ENCODE measurements around the gene SF3B5. TPM values are rescaled to one million over a fixed set of nuclear protein-coding genes. Genes with fewer than 3 reads are reported as not detected.

The SF3B5 gene
- polyA plus RNA-seq, 1 donor (not counting 4 experiments of a cell fraction or from before 2014, with no cell fraction given): 199 TPM

- Histone ChIP-seq H3K27ac (ENCODE audit: control insufficient read depth, insufficient read depth, low read length) (no peak overlapping the region), H3K9ac (ENCODE audit: control insufficient read depth, extremely low read depth, insufficient read depth, low read length) (no peak overlapping the region), H2AFZ (ENCODE audit: control insufficient read depth, low read length) (no peak overlapping the region), H3K9me1 (ENCODE audit: control insufficient read depth, extremely low read depth, insufficient read depth, low read length) (no peaks in the 10 kb centered on the region), H3K4me1 (ENCODE audit: control insufficient read depth, extremely low read depth, insufficient read depth, low read length) (no peaks in the 10 kb centered on the region), H4K20me1 (ENCODE audit: control insufficient read depth, extremely low read depth, insufficient read depth, low read length) (no peaks in the 10 kb centered on the region), H3K4me2 (ENCODE audit: control insufficient read depth, extremely low read depth, insufficient read depth, low read depth, low read length) (no peak overlapping the region), H3K36me3 (ENCODE audit: control insufficient read depth in 2 of 2, extremely low read depth in 1 of 2, insufficient read depth in 2 of 2, low read length in 2 of 2) (no peaks in the 10 kb centered on the region), H3K27me3 (ENCODE audit: control insufficient read depth, extremely low read depth, insufficient read depth, low read length) (no peaks in the 10 kb centered on the region), H3K79me2 (ENCODE audit: control insufficient read depth, insufficient read depth, low read length) (no peaks in the 10 kb centered on the region), H3K4me3 (ENCODE audit: control insufficient read depth in 2 of 3, extremely low read depth in 1 of 3, insufficient read depth in 2 of 3, low read depth in 1 of 3, low read length in 3 of 3) (no peak overlapping the region), H3K9me3 (ENCODE audit: control insufficient read depth, low read depth, low read length) (no peaks in the 10 kb centered on the region)
- TF ChIP-seq EZH2 (IDR thresholded peaks at IDR 0.05; ENCODE audit: low read length): no peak
- TF ChIP-seq, protein P1, sequence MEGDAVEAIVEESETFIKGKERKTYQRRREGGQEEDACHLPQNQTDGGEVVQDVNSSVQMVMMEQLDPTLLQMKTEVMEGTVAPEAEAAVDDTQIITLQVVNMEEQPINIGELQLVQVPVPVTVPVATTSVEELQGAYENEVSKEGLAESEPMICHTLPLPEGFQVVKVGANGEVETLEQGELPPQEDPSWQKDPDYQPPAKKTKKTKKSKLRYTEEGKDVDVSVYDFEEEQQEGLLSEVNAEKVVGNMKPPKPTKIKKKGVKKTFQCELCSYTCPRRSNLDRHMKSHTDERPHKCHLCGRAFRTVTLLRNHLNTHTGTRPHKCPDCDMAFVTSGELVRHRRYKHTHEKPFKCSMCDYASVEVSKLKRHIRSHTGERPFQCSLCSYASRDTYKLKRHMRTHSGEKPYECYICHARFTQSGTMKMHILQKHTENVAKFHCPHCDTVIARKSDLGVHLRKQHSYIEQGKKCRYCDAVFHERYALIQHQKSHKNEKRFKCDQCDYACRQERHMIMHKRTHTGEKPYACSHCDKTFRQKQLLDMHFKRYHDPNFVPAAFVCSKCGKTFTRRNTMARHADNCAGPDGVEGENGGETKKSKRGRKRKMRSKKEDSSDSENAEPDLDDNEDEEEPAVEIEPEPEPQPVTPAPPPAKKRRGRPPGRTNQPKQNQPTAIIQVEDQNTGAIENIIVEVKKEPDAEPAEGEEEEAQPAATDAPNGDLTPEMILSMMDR (optimal IDR thresholded peaks at IDR 0.05 in 1 of 3, IDR thresholded peaks at IDR 0.05 in 1 of 3, conservative IDR thresholded peaks at IDR 0.05 in 1 of 3; ENCODE audit: extremely low read depth in 1 of 3, insufficient read depth in 2 of 3, low read length in 3 of 3): no peak
- DNase-seq (ENCODE audit: low read depth, low spot score) (no peak), FAIRE-seq (no peak)
- dilution Hi-C loops (cut with MboI; ENCODE audit: extremely low pct_ligation_motif_present, low sequenced_read_pairs): no loop called here
Measured at GRCh38 chr6:144139817-144140216, 44.4 kb upstream of the SF3B5 start.

GRCh38 chr6:144138542-144138941 is 43.2 kb upstream of the SF3B5 start:
- FAIRE-seq: no peak

More at GRCh38 chr6:144138542-144138941, 43.2 kb upstream of the SF3B5 start:
- Histone ChIP-seq H3K9me3 (ENCODE audit: control insufficient read depth, low read depth, low read length) (no peaks in the 10 kb centered on the region), H4K20me1 (ENCODE audit: control insufficient read depth, extremely low read depth, insufficient read depth, low read length) (no peaks in the 10 kb centered on the region), H3K27me3 (ENCODE audit: control insufficient read depth, extremely low read depth, insufficient read depth, low read length) (no peaks in the 10 kb centered on the region), H3K9me1 (ENCODE audit: control insufficient read depth, extremely low read depth, insufficient read depth, low read length) (no peaks in the 10 kb centered on the region), H3K4me2 (ENCODE audit: control insufficient read depth, extremely low read depth, insufficient read depth, low read depth, low read length) (no peak overlapping the region), H3K36me3 (ENCODE audit: control insufficient read depth in 2 of 2, extremely low read depth in 1 of 2, insufficient read depth in 2 of 2, low read length in 2 of 2) (no peaks in the 10 kb centered on the region), H3K27ac (ENCODE audit: control insufficient read depth, insufficient read depth, low read length) (no peak overlapping the region), H3K9ac (ENCODE audit: control insufficient read depth, extremely low read depth, insufficient read depth, low read length) (no peak overlapping the region), H3K4me3 (ENCODE audit: control insufficient read depth in 2 of 3, extremely low read depth in 1 of 3, insufficient read depth in 2 of 3, low read depth in 1 of 3, low read length in 3 of 3) (no peak overlapping the region), H3K4me1 (ENCODE audit: control insufficient read depth, extremely low read depth, insufficient read depth, low read length) (no peaks in the 10 kb centered on the region), H2AFZ (ENCODE audit: control insufficient read depth, low read length) (no peak overlapping the region), H3K79me2 (ENCODE audit: control insufficient read depth, insufficient read depth, low read length) (no peaks in the 10 kb centered on the region)
- dilution Hi-C loops (cut with MboI; ENCODE audit: extremely low pct_ligation_motif_present, low sequenced_read_pairs): no loop called here
- no peak for TF ChIP-seq EZH2 (IDR thresholded peaks at IDR 0.05; ENCODE audit: low read length)
- TF ChIP-seq, protein P1 (optimal IDR thresholded peaks at IDR 0.05 in 1 of 3, IDR thresholded peaks at IDR 0.05 in 1 of 3, conservative IDR thresholded peaks at IDR 0.05 in 1 of 3; ENCODE audit: extremely low read depth in 1 of 3, insufficient read depth in 2 of 3, low read length in 3 of 3): no peak
- no peak for DNase-seq (ENCODE audit: low read depth, low spot score)

Measured in keratinocyte (primary cell).